SK-N-SH treated with all-trans-retinoic acid at 6 μM for 48 hours (cell line): ENCODE data around the gene ULK4.

Experiments
- ATAC-seq: fragments of 200-7000 bp; cut with Tn5 transposase; 3 replicates; pipeline ENCODE4 v1.9.1; 2020; ENCODE audit warnings: mild to moderate bottlenecking, moderate library complexity
- ARNTL ChIP-seq: fragments of 450-650 bp; formaldehyde crosslinking; IDR thresholded peaks from 2 replicates; pipeline ENCODE4 v1.5.0; 2020; ENCODE audit warnings: low read depth, mild to moderate bottlenecking, moderate library complexity, borderline replicate concordance
- BACH2 ChIP-seq: fragments of 250-450 bp; sonication (Bioruptor Pico); IDR thresholded peaks from 2 replicates; pipeline ENCODE4 v1.9.0; 2021; ENCODE audit warnings: mild to moderate bottlenecking, borderline replicate concordance
- CREB5 ChIP-seq: fragments of 250-450 bp; sonication (Bioruptor Pico); IDR thresholded peaks from 2 replicates; pipeline ENCODE4 v1.5.1; 2020; ENCODE audit warnings: low read depth, mild to moderate bottlenecking, moderate library complexity
- CSDC2 ChIP-seq: fragments of 250-450 bp; sonication (Bioruptor Pico); IDR thresholded peaks from 2 replicates; pipeline ENCODE4 v1.5.0; 2020; ENCODE audit warnings: mild to moderate bottlenecking, moderate library complexity
- ESRRG ChIP-seq: fragments of 250-450 bp; sonication (Bioruptor Pico); IDR thresholded peaks from 2 replicates; pipeline ENCODE4 v1.6.1; 2021; ENCODE audit warnings: mild to moderate bottlenecking
- ISL1 ChIP-seq: fragments of 250-450 bp; sonication (Bioruptor Pico); IDR thresholded peaks from 2 replicates; pipeline ENCODE4 v2.1.2; 2022; ENCODE audit warnings: mild to moderate bottlenecking, moderate library complexity
- PATZ1 ChIP-seq: fragments of 250-450 bp; sonication (Bioruptor Pico); IDR thresholded peaks from 2 replicates; pipeline ENCODE4 v1.8.0; 2020; ENCODE audit warnings: mild to moderate bottlenecking, moderate library complexity, borderline replicate concordance
- PPARA ChIP-seq: fragments of 250-450 bp; sonication (Bioruptor Pico); IDR thresholded peaks from 2 replicates; pipeline ENCODE4 v1.5.0; 2020; ENCODE audit warnings: mild to moderate bottlenecking, borderline replicate concordance
- SNAI2 ChIP-seq: fragments of 250-450 bp; sonication (Bioruptor Pico); IDR thresholded peaks from 2 replicates; pipeline ENCODE4 v1.5.0; 2020; ENCODE audit warnings: mild to moderate bottlenecking, moderate library complexity
- TCF4 ChIP-seq: fragments of 250-450 bp; sonication (Bioruptor Pico); IDR thresholded peaks from 2 replicates; pipeline ENCODE4 v1.8.0; 2021; ENCODE audit warnings: mild to moderate bottlenecking, moderate library complexity, borderline replicate concordance
- TOX ChIP-seq: fragments of 250-450 bp; sonication (Bioruptor Pico); IDR thresholded peaks from 2 replicates; pipeline ENCODE4 v1.8.0; 2021; ENCODE audit warnings: mild to moderate bottlenecking, moderate library complexity, borderline replicate concordance
- ZFP3 ChIP-seq: fragments of 250-450 bp; sonication (Bioruptor Pico); IDR thresholded peaks from 2 replicates; pipeline ENCODE4 v1.5.0; 2020; ENCODE audit warnings: mild to moderate bottlenecking, moderate library complexity
- ZFP30 ChIP-seq: fragments of 450-650 bp; formaldehyde crosslinking; IDR thresholded peaks from 2 replicates; pipeline ENCODE4 v1.5.0; 2022; ENCODE audit warnings: mild to moderate bottlenecking, moderate library complexity
- ZNF565 ChIP-seq: fragments of 450-650 bp; formaldehyde crosslinking; conservative IDR thresholded peaks from 2 replicates; pipeline ENCODE4 v1.5.0; 2020; ENCODE audit warnings: low read depth, mild to moderate bottlenecking, moderate library complexity
- TF ChIP-seq, protein P1 (sequence below): fragments of 250-450 bp; sonication (Bioruptor Pico); IDR thresholded peaks from 2 replicates; pipeline ENCODE4 v1.5.1; 2021; ENCODE audit warnings: mild to moderate bottlenecking, moderate library complexity
- TF ChIP-seq, protein P2 (sequence below): fragments of 250-450 bp; sonication (Bioruptor Pico); IDR thresholded peaks from 2 replicates; pipeline ENCODE4 v1.5.0; 2020; ENCODE audit warnings: mild to moderate bottlenecking, moderate library complexity

ULK4 gene

GRCh38 chr3:41244620-41245336 lies 717.1 kb downstream of the ULK4 start (continued):
- TF ChIP-seq, protein P1, sequence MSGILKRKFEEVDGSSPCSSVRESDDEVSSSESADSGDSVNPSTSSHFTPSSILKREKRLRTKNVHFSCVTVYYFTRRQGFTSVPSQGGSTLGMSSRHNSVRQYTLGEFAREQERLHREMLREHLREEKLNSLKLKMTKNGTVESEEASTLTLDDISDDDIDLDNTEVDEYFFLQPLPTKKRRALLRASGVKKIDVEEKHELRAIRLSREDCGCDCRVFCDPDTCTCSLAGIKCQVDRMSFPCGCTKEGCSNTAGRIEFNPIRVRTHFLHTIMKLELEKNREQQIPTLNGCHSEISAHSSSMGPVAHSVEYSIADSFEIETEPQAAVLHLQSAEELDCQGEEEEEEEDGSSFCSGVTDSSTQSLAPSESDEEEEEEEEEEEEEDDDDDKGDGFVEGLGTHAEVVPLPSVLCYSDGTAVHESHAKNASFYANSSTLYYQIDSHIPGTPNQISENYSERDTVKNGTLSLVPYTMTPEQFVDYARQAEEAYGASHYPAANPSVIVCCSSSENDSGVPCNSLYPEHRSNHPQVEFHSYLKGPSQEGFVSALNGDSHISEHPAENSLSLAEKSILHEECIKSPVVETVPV, result no peak
- no peak for TF ChIP-seq TCF4 (CRISPR knock-in tag)

DNA sequence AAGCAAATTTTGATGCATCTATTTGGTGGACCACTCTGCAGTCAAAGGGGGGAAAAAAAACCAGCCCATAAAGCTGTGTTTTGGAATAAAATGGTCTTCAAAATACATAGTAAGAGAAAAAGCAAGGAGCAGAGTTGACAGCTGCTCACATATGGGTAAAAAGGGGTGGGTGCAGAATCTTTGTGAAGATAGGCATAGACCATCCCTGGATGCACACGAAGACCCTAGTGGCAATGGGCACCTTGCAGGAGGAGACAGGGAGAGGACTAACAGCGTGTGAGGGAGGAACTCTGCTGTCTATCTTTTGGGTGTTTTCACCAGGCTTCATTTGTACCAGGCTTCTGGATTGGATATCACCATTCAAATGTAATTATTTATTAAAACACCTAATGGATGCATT lies 718.7 kb downstream of the ULK4 start:
- TF ChIP-seq CSDC2 (CRISPR knock-in tag) (no peak), PATZ1 (CRISPR knock-in tag) (no peak), CREB5 (CRISPR knock-in tag) (no peak), ZFP30 (CRISPR knock-in tag) (no peak), ESRRG (no peak), PPARA (CRISPR knock-in tag) (no peak), ARNTL (no peak), ISL1 (CRISPR knock-in tag) (no peak), BACH2 (CRISPR knock-in tag) (no peak), ZFP3 (no peak), SNAI2 (CRISPR knock-in tag) (no peak), TOX (CRISPR knock-in tag) (no peak), TCF4 (CRISPR knock-in tag) (no peak)
- TF ChIP-seq, protein P2, sequence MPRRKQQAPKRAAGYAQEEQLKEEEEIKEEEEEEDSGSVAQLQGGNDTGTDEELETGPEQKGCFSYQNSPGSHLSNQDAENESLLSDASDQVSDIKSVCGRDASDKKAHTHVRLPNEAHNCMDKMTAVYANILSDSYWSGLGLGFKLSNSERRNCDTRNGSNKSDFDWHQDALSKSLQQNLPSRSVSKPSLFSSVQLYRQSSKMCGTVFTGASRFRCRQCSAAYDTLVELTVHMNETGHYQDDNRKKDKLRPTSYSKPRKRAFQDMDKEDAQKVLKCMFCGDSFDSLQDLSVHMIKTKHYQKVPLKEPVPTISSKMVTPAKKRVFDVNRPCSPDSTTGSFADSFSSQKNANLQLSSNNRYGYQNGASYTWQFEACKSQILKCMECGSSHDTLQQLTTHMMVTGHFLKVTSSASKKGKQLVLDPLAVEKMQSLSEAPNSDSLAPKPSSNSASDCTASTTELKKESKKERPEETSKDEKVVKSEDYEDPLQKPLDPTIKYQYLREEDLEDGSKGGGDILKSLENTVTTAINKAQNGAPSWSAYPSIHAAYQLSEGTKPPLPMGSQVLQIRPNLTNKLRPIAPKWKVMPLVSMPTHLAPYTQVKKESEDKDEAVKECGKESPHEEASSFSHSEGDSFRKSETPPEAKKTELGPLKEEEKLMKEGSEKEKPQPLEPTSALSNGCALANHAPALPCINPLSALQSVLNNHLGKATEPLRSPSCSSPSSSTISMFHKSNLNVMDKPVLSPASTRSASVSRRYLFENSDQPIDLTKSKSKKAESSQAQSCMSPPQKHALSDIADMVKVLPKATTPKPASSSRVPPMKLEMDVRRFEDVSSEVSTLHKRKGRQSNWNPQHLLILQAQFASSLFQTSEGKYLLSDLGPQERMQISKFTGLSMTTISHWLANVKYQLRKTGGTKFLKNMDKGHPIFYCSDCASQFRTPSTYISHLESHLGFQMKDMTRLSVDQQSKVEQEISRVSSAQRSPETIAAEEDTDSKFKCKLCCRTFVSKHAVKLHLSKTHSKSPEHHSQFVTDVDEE (CRISPR knock-in tag), result no peak
- ATAC-seq, result no peak

DNA sequence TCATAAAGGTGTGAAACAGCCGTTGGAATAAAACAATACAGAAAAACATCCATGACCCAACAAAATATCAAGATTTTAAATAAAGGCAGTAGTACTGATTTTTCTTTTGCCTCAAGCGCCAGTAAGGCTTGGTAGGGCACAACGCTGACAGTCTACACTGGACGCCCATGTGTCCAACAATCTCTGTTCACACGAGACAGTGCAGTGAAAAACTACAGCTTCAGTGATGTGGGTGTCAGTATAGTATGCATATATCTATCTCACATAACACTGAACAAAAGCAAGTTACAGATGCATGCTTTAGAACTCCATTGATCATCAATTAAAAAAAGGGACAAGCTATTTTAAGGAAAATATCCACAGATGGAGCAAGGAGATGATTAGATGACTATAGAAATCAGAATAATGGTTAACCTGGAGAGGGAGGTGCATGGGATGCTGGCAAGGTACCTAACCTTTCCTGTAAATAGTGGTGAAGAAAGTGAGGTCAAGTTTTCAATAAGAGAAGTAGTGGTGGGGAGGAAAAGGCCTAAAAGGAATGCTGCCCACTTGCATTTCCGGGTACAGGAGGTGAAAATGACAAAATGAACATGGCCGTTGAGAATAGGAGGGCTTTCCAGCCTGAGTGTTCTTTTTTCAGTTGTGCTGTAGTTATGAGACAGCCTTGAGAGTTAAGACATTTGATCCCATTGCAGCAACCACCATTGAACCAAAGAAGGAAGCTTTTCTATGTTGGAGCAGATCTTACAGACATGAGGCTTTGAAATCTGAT lies 719.9 kb downstream of the ULK4 start:
- TF ChIP-seq PATZ1 (CRISPR knock-in tag) (0 out of 2 replicates have a peak, but pooled peaks have one; percentile 16), PPARA (CRISPR knock-in tag) (no peak), SNAI2 (CRISPR knock-in tag) (no peak), ESRRG (no peak), ZNF565 (no peak)
- TF ChIP-seq, protein P2 (CRISPR knock-in tag), result no peak
- TF ChIP-seq, protein P1, result no peak
- no peak for ATAC-seq
